Neural progenitor cell (in vitro differentiated cells): ENCODE results near the gene CCDC138.
"Not testable (repeated sequence)": the region's sequence is repeated elsewhere in the genome, so short reads cannot be mapped to it uniquely, and the experiment has no call there.

ENCODE experiments used
- CTCF ChIP-seq: fragments of 200-600 bp; sonication (generic); IDR thresholded peaks from 2 replicates; pipeline ENCODE4 v1.5.1; 2017; ENCODE audit warnings: antibody characterized with exemption, mild to moderate bottlenecking
- EZH2 ChIP-seq: fragments of 200-600 bp; sonication (generic); IDR thresholded peaks from 2 replicates; pipeline ENCODE4 v1.6.1; 2017; ENCODE audit warnings: antibody characterized with exemption, mild to moderate bottlenecking, moderate library complexity

DNA sequence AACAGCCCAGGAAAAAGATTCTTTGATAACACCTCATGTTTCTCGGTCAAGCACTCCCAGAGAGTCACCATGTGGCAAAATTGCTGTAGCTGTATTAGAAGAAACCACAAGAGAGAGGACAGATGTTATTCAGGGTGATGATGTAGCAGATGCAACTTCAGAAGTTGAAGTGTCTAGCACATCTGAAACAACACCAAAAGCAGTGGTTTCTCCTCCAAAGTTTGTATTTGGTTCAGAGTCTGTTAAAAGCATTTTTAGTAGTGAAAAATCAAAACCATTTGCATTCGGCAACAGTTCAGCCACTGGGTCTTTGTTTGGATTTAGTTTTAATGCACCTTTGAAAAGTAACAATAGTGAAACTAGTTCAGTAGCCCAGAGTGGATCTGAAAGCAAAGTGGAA is 18.7 kb upstream of the CCDC138 start:
- TF ChIP-seq CTCF, EZH2: not testable (repeated sequence)
